HG02852 (cell line): ENCODE data around the gene ATP1A2.

ENCODE experiments used
- ATAC-seq: cut with Tn5 transposase; IDR thresholded peaks from one replicate; pipeline ENCODE4 v1.9.1; 2021; ENCODE audit warnings: mild to moderate bottlenecking, moderate library complexity; ENCODE audit not compliant: unreplicated experiment

The ATP1A2 gene

GRCh38 chr1:160084771-160085321 is 30.7 kb upstream of the ATP1A2 start:
- no peak for ATAC-seq

- no peak for ATAC-seq
Observed at GRCh38 chr1:160085686-160086455, 29.7 kb upstream of the ATP1A2 start.

- no peak for ATAC-seq
Observed at GRCh38 chr1:160086456-160086892, 29.1 kb upstream of the ATP1A2 start.

GRCh38 chr1:160087118-160087662 is 28.4 kb upstream of the ATP1A2 start:
- no peak for ATAC-seq

- no peak for ATAC-seq
Observed at GRCh38 chr1:160089883-160090282, 25.7 kb upstream of the ATP1A2 start.

GRCh38 chr1:160090760-160091159 is 24.8 kb upstream of the ATP1A2 start:
- ATAC-seq: no peak

GRCh38 chr1:160091666-160092223 is 23.8 kb upstream of the ATP1A2 start:
- ATAC-seq: no peak

GRCh38 chr1:160092366-160093068 is 23.0 kb upstream of the ATP1A2 start:
- no peak for ATAC-seq

- no peak for ATAC-seq
Observed at GRCh38 chr1:160093069-160093395, 22.5 kb upstream of the ATP1A2 start.

- no peak for ATAC-seq
Observed at GRCh38 chr1:160093624-160094290, 21.8 kb upstream of the ATP1A2 start.

GRCh38 chr1:160094291-160094625 is 21.3 kb upstream of the ATP1A2 start:
- ATAC-seq: no peak

- no peak for ATAC-seq
Observed at GRCh38 chr1:160094806-160095205, 20.8 kb upstream of the ATP1A2 start.

GRCh38 chr1:160095382-160096105 is 20.0 kb upstream of the ATP1A2 start:
- no peak for ATAC-seq

GRCh38 chr1:160096274-160097116 is 19.1 kb upstream of the ATP1A2 start:
- ATAC-seq: no peak

GRCh38 chr1:160097151-160097910 is 18.2 kb upstream of the ATP1A2 start:
- no peak for ATAC-seq

GRCh38 chr1:160097911-160098851 is 17.4 kb upstream of the ATP1A2 start, which contains the start of gene IGSF8:
Gene IGSF8 (minus strand): TSS chr1:160098619. CDS start chr1:160098472, 147 bp downstream.
- peak; percentile 51 for ATAC-seq

- peak; percentile 83 for ATAC-seq
Observed at GRCh38 chr1:160098852-160099561, 16.6 kb upstream of the ATP1A2 start.
